Osteoblast (primary cell): Measurements from ENCODE around the gene HPCA. TPM values are rescaled to one million over a fixed set of nuclear protein-coding genes. Genes with fewer than 3 reads are reported as not detected.

Experiments used
- DNase-seq: peaks from one replicate; pipeline ENCODE4 v3.0.0; 2011; ENCODE audit warnings: low spot score, mixed read lengths; ENCODE audit not compliant: insufficient read length; ENCODE audit errors: missing footprints
- H2AFZ ChIP-seq: 2 replicates; pipeline ENCODE4 v1.6.0; 2011; ENCODE audit warnings: mild to moderate bottlenecking, low read length
- H3K27ac ChIP-seq: 2 replicates; pipeline ENCODE4 v1.5.1; 2011; ENCODE audit warnings: mild to moderate bottlenecking, low read depth, low read length, moderate library complexity
- H3K27me3 ChIP-seq: 2 replicates; pipeline ENCODE4 v1.6.0; 2012; ENCODE audit warnings: mild to moderate bottlenecking, control low read depth, inconsistent platforms, low read length, moderate library complexity; ENCODE audit not compliant: insufficient read depth
- H3K36me3 ChIP-seq: 2 replicates; pipeline ENCODE4 v1.5.1; 2011; ENCODE audit warnings: mild to moderate bottlenecking, low read length, control low read depth, moderate library complexity; ENCODE audit not compliant: insufficient read depth
- H3K4me1 ChIP-seq: 2 replicates; pipeline ENCODE4 v1.5.1; 2011; ENCODE audit warnings: mild to moderate bottlenecking, low read length, control low read depth, moderate library complexity; ENCODE audit not compliant: insufficient read depth
- H3K4me2 ChIP-seq: 2 replicates; pipeline ENCODE4 v1.6.0; 2011; ENCODE audit warnings: mild to moderate bottlenecking, low read length; ENCODE audit not compliant: insufficient read depth
- H3K4me3 ChIP-seq: fragments of 200-600 bp; sonication (generic); 3 replicates; pipeline ENCODE4 v1.5.1; 2012; ENCODE audit warnings: mild to moderate bottlenecking, low read length, inconsistent platforms; ENCODE audit not compliant: insufficient read depth
- H3K79me2 ChIP-seq: 2 replicates; pipeline ENCODE4 v1.6.0; 2012; ENCODE audit warnings: mild to moderate bottlenecking, low read length, control low read depth, inconsistent platforms; ENCODE audit not compliant: insufficient read depth
- H3K9me3 ChIP-seq: 2 replicates; pipeline ENCODE4 v1.5.1; 2011; ENCODE audit warnings: low read depth, low read length, control low read depth
- H4K20me1 ChIP-seq: 2 replicates; pipeline ENCODE4 v1.6.0; 2012; ENCODE audit warnings: mild to moderate bottlenecking, low read length, control low read depth; ENCODE audit not compliant: insufficient read depth
- total RNA-seq: library from RNA; depleted of rRNA; stranded (reverse); fragments of >200 nt; gene quantifications from 2 replicates; pipeline ENCODE4 v1.2.3, GENCODE V29; 2012
- TF ChIP-seq, protein P1 (sequence below): IDR thresholded peaks from 2 replicates; pipeline ENCODE4 v1.5.1; 2011; ENCODE audit warnings: mild to moderate bottlenecking, low read depth, low read length, moderate library complexity; ENCODE audit errors: extremely low read depth

Gene HPCA
- total RNA-seq, 1 donor = not detected

GRCh38 chr1:32871364-32872191 is 14.7 kb upstream of the HPCA start:
- no peaks in the 10 kb centered on the region for H3K36me3 ChIP-seq
- H3K4me1 ChIP-seq = peaks cover 6% of the 10 kb centered on the region
- H3K9me3 ChIP-seq = no peaks in the 10 kb centered on the region
- H3K4me2 ChIP-seq = peak overlapping the region; percentile 77
- H2AFZ ChIP-seq = peak overlapping the region; percentile 63
- DNase-seq = peak; percentile 85
- peaks cover 20% of the 10 kb centered on the region for H3K27me3 ChIP-seq
- H4K20me1 ChIP-seq = no peaks in the 10 kb centered on the region
- no peaks in the 10 kb centered on the region for H3K79me2 ChIP-seq
- H3K4me3 ChIP-seq = peak overlapping the region; percentile 64
- H3K27ac ChIP-seq = no peak overlapping the region
- TF ChIP-seq, protein P1, sequence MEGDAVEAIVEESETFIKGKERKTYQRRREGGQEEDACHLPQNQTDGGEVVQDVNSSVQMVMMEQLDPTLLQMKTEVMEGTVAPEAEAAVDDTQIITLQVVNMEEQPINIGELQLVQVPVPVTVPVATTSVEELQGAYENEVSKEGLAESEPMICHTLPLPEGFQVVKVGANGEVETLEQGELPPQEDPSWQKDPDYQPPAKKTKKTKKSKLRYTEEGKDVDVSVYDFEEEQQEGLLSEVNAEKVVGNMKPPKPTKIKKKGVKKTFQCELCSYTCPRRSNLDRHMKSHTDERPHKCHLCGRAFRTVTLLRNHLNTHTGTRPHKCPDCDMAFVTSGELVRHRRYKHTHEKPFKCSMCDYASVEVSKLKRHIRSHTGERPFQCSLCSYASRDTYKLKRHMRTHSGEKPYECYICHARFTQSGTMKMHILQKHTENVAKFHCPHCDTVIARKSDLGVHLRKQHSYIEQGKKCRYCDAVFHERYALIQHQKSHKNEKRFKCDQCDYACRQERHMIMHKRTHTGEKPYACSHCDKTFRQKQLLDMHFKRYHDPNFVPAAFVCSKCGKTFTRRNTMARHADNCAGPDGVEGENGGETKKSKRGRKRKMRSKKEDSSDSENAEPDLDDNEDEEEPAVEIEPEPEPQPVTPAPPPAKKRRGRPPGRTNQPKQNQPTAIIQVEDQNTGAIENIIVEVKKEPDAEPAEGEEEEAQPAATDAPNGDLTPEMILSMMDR = no peak

- Histone ChIP-seq H3K27me3 (peaks cover 20% of the 10 kb centered on the region), H3K36me3 (no peaks in the 10 kb centered on the region), H3K4me1 (peaks cover 6% of the 10 kb centered on the region), H4K20me1 (no peaks in the 10 kb centered on the region), H3K9me3 (no peaks in the 10 kb centered on the region), H3K4me2 (no peak overlapping the region), H3K4me3 (no peak overlapping the region), H3K27ac (no peak overlapping the region), H3K79me2 (no peaks in the 10 kb centered on the region), H2AFZ (no peak overlapping the region)
- TF ChIP-seq, protein P1 = no peak
- peak; percentile 41 for DNase-seq
These were observed 14.2 kb upstream of the HPCA start for GRCh38 chr1:32872192-32872460.

DNA sequence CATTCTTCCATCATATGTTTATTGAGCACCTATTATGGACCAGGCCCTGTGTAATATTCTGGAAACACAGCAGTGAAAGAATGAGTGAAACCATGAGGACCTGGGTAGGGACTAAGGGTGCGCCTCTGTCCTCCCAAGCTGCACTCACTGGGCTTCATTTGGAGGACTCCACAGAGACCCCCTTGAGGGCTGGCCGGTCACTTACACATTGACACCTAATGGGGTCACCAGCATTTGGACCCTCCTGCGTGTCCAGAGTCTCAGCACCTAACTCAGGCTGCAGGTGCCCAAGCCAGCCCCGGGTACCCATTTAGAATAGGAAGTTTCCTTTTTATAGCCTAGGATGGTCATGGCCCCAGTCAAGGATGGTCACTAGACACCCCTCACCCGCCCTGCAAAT is 12.8 kb upstream of the HPCA start:
- Histone ChIP-seq H3K27ac (no peak overlapping the region), H3K79me2 (no peaks in the 10 kb centered on the region), H3K4me2 (no peak overlapping the region), H4K20me1 (no peaks in the 10 kb centered on the region), H3K4me1 (peaks cover 6% of the 10 kb centered on the region), H2AFZ (no peak overlapping the region), H3K9me3 (no peaks in the 10 kb centered on the region), H3K4me3 (no peak overlapping the region), H3K36me3 (no peaks in the 10 kb centered on the region), H3K27me3 (peaks cover 25% of the 10 kb centered on the region)
- TF ChIP-seq, protein P1 = no peak
- no peak for DNase-seq

- TF ChIP-seq, protein P1 = no peak
- Histone ChIP-seq H3K36me3 (no peaks in the 10 kb centered on the region), H3K4me3 (no peak overlapping the region), H3K4me2 (no peak overlapping the region), H3K4me1 (peaks cover 6% of the 10 kb centered on the region), H3K9me3 (no peaks in the 10 kb centered on the region), H4K20me1 (no peaks in the 10 kb centered on the region), H3K79me2 (no peaks in the 10 kb centered on the region), H2AFZ (no peak overlapping the region), H3K27ac (no peak overlapping the region), H3K27me3 (peaks cover 21% of the 10 kb centered on the region)
- DNase-seq = peak; percentile 80
These were observed 11.2 kb upstream of the HPCA start for GRCh38 chr1:32874860-32875752.
